WTC11 (cell line): Measurements from ENCODE around the gene ASF1A. TPM values are rescaled to one million over a fixed set of nuclear protein-coding genes. Genes with fewer than 3 reads are reported as not detected.

Experiments used
- ATAC-seq: fragments of 200-7000 bp; cut with Tn5 transposase; 2 replicates; pipeline ENCODE4 v1.10.0; 2021; ENCODE audit warnings: mild to moderate bottlenecking, moderate library complexity
- CTCF ChIA-PET: fragments of 300-600 bp; sonication (Branson Sonifier 250); formaldehyde crosslinking; loops from one replicate; lab custom pipeline; 2021; ENCODE audit warnings: antibody characterized with exemption; lab: Charles Lee
- POLR2A ChIA-PET: fragments of 350-600 bp; sonication (Branson Sonifier 250); formaldehyde crosslinking; loops from one replicate; lab custom pipeline; 2021; ENCODE audit warnings: antibody characterized with exemption; lab: Charles Lee
- DNase-seq: peaks from one replicate; pipeline ENCODE4 v3.0.0; 2021; ENCODE audit warnings: low spot score
- H3K27ac Mint-ChIP-seq: 2 replicates; pipeline ENCODE4 v1.8.0; 2021; ENCODE audit warnings: mixed read lengths
- H3K27me3 Mint-ChIP-seq: 2 replicates; pipeline ENCODE4 v1.8.0; 2021; ENCODE audit warnings: low read depth, mild to moderate bottlenecking, moderate library complexity, mixed read lengths
- H3K36me3 Mint-ChIP-seq: 2 replicates; pipeline ENCODE4 v1.8.0; 2021; ENCODE audit warnings: mixed read lengths
- H3K4me1 Mint-ChIP-seq: 2 replicates; pipeline ENCODE4 v1.8.0; 2022; ENCODE audit warnings: mixed read lengths
- H3K4me3 Mint-ChIP-seq: 2 replicates; pipeline ENCODE4 v1.8.0; 2021; ENCODE audit warnings: mild to moderate bottlenecking, moderate library complexity, mixed read lengths
- H3K9me3 Mint-ChIP-seq: 2 replicates; pipeline ENCODE4 v1.8.0; 2021; ENCODE audit warnings: mixed read lengths
- EMX1 ChIP-seq: fragments of 250-450 bp; sonication (Bioruptor Pico); IDR thresholded peaks from 2 replicates; pipeline ENCODE4 v1.8.0; 2021; ENCODE audit warnings: mild to moderate bottlenecking
- ESRRA ChIP-seq: sonication (generic); formaldehyde crosslinking; IDR thresholded peaks from 2 replicates; pipeline ENCODE4 v1.8.1; 2022; ENCODE audit warnings: mild to moderate bottlenecking, missing genetic modification reagents, borderline replicate concordance
- FOXP1 ChIP-seq: sonication (generic); formaldehyde crosslinking; IDR thresholded peaks from 2 replicates; pipeline ENCODE4 v1.8.0; 2022; ENCODE audit warnings: missing genetic modification reagents, mild to moderate bottlenecking, moderate library complexity, borderline replicate concordance
- GABPB1 ChIP-seq: sonication (generic); formaldehyde crosslinking; IDR thresholded peaks from 2 replicates; pipeline ENCODE4 v1.8.1; 2023; ENCODE audit warnings: mild to moderate bottlenecking, missing genetic modification reagents
- KAT7 ChIP-seq: sonication (generic); formaldehyde crosslinking; IDR thresholded peaks from 2 replicates; pipeline ENCODE4 v1.8.1; 2023; ENCODE audit warnings: missing genetic modification reagents, mild to moderate bottlenecking, borderline replicate concordance
- NR1H2 ChIP-seq: sonication (generic); formaldehyde crosslinking; IDR thresholded peaks from 2 replicates; pipeline ENCODE4 v1.9.0; 2021; ENCODE audit warnings: mild to moderate bottlenecking, moderate library complexity, missing genetic modification reagents
- NR2C2 ChIP-seq: sonication (generic); formaldehyde crosslinking; IDR thresholded peaks from 2 replicates; pipeline ENCODE4 v1.8.0; 2022; ENCODE audit warnings: mild to moderate bottlenecking, missing genetic modification reagents
- RELA ChIP-seq: sonication (generic); formaldehyde crosslinking; IDR thresholded peaks from 2 replicates; pipeline ENCODE4 v1.8.1; 2022; ENCODE audit warnings: missing genetic modification reagents, mild to moderate bottlenecking, borderline replicate concordance
- SMAD4 ChIP-seq: sonication (generic); formaldehyde crosslinking; IDR thresholded peaks from 2 replicates; pipeline ENCODE4 v1.8.0; 2022; ENCODE audit warnings: mild to moderate bottlenecking, missing genetic modification reagents
- TCF7 ChIP-seq: sonication (generic); formaldehyde crosslinking; IDR thresholded peaks from 2 replicates; pipeline ENCODE4 v1.8.0; 2022; ENCODE audit warnings: mild to moderate bottlenecking, low read depth, missing genetic modification reagents, moderate library complexity
- TP53 ChIP-seq: sonication (generic); formaldehyde crosslinking; IDR thresholded peaks from 2 replicates; pipeline ENCODE4 v1.8.1; 2023; ENCODE audit warnings: mild to moderate bottlenecking, missing genetic modification reagents
- ZNF317 ChIP-seq: sonication (generic); formaldehyde crosslinking; IDR thresholded peaks from 2 replicates; pipeline ENCODE4 v1.8.1; 2023; ENCODE audit warnings: low read depth, mild to moderate bottlenecking, moderate library complexity, missing genetic modification reagents, borderline replicate concordance
- ZNF423 ChIP-seq: fragments of 250-450 bp; sonication (Bioruptor Pico); IDR thresholded peaks from 2 replicates; pipeline ENCODE4 v2.1.2; 2022; ENCODE audit warnings: mild to moderate bottlenecking, moderate library complexity
- total RNA-seq: library from RNA; stranded (reverse); gene quantifications from 3 replicates; pipeline ENCODE4 v1.2.3, GENCODE V29; 2021
- TF ChIP-seq, protein P1 (sequence below): sonication (generic); formaldehyde crosslinking; conservative IDR thresholded peaks from 2 replicates; pipeline ENCODE4 v1.8.1; 2023; ENCODE audit warnings: mild to moderate bottlenecking, low read depth, missing genetic modification reagents, moderate library complexity
- TF ChIP-seq, protein P2 (sequence below): sonication (generic); formaldehyde crosslinking; IDR thresholded peaks from 2 replicates; pipeline ENCODE4 v1.8.1; 2022; ENCODE audit warnings: low read depth, missing genetic modification reagents, borderline replicate concordance
- TF ChIP-seq, protein P3 (sequence below): fragments of 200-600 bp; IDR thresholded peaks from 2 replicates; pipeline ENCODE4 v1.8.0; 2022; ENCODE audit warnings: antibody characterized with exemption
- TF ChIP-seq, protein P4 (sequence below): sonication (generic); formaldehyde crosslinking; conservative IDR thresholded peaks from 2 replicates; pipeline ENCODE4 v1.8.1; 2022; ENCODE audit warnings: mild to moderate bottlenecking, missing genetic modification reagents
- TF ChIP-seq, protein P5 (sequence below): sonication (generic); formaldehyde crosslinking; IDR thresholded peaks from 2 replicates; pipeline ENCODE4 v1.8.1; 2022; ENCODE audit warnings: missing genetic modification reagents, borderline replicate concordance

Gene ASF1A
- total RNA-seq, 1 experiment from 2014 or later: 36.7 TPM

DNA sequence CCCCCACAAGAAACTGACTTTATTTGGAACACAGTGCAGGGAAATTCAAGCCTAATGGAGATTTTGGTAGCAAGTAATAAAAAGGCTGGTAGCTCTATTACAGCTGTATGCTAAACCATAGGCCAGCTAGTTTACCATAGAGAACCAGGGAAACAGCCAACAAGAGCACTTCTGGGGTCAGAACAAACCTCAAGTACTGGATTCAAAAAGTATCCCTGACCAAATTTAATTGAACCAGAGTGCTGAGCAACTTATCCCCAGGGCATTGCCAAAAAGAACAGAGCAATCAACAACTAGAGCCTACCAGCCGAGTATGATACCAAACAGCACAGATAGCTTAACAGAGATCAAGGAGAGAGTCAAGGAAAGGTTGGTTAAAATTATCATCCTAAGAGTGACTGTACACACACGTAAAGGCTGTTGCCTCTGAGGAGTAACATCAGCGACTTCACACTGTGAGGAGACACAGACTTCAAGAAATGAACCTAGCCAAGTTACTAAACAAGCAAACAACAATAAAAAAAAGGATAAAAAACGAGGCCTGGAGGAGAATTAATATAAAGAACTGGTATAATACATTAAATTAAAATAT, 11.5 kb upstream of the ASF1A start (continued):
- TF ChIP-seq, protein P1, sequence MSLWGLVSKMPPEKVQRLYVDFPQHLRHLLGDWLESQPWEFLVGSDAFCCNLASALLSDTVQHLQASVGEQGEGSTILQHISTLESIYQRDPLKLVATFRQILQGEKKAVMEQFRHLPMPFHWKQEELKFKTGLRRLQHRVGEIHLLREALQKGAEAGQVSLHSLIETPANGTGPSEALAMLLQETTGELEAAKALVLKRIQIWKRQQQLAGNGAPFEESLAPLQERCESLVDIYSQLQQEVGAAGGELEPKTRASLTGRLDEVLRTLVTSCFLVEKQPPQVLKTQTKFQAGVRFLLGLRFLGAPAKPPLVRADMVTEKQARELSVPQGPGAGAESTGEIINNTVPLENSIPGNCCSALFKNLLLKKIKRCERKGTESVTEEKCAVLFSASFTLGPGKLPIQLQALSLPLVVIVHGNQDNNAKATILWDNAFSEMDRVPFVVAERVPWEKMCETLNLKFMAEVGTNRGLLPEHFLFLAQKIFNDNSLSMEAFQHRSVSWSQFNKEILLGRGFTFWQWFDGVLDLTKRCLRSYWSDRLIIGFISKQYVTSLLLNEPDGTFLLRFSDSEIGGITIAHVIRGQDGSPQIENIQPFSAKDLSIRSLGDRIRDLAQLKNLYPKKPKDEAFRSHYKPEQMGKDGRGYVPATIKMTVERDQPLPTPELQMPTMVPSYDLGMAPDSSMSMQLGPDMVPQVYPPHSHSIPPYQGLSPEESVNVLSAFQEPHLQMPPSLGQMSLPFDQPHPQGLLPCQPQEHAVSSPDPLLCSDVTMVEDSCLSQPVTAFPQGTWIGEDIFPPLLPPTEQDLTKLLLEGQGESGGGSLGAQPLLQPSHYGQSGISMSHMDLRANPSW: no peak

DNA sequence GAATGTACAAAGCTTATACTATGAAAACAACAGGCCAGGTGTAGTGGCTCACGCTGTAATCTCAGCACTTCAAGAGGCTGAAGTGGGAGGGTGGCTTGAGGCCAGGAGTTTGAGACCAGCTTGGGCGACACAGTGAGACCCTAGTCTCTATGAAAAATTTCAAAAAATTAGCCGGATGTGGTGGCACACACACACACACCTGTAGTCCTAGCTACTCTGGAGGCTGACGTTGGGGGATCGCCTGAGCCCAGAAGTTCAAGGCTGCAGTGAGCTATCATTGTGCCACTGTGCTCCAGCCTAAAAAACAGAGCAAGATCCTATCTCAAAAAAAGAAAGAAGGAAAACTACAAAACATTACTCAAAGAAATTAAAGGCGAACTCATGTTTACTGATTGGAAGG, 7.3 kb upstream of the ASF1A start:
- Mint-ChIP-seq H3K27ac (no peak overlapping the region; the same call in 1 of the 2 replicates), H3K4me3 (no peak overlapping the region), H3K4me1 (peaks cover 23% of the 10 kb centered on the region), H3K27me3 (no peaks in the 10 kb centered on the region), H3K36me3 (no peaks in the 10 kb centered on the region), H3K9me3 (no peaks in the 10 kb centered on the region)
- no peak for TF ChIP-seq TP53
- TF ChIP-seq TCF7 (CRISPR knock-in tag): no peak
- TF ChIP-seq, protein P2, sequence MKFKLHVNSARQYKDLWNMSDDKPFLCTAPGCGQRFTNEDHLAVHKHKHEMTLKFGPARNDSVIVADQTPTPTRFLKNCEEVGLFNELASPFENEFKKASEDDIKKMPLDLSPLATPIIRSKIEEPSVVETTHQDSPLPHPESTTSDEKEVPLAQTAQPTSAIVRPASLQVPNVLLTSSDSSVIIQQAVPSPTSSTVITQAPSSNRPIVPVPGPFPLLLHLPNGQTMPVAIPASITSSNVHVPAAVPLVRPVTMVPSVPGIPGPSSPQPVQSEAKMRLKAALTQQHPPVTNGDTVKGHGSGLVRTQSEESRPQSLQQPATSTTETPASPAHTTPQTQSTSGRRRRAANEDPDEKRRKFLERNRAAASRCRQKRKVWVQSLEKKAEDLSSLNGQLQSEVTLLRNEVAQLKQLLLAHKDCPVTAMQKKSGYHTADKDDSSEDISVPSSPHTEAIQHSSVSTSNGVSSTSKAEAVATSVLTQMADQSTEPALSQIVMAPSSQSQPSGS: no peak
- TF ChIP-seq ESRRA (CRISPR knock-in tag): no peak
- no peak for TF ChIP-seq FOXP1 (CRISPR knock-in tag)
- no peak for TF ChIP-seq KAT7 (CRISPR knock-in tag)
- no peak for TF ChIP-seq NR1H2 (CRISPR knock-in tag)
- no peak for TF ChIP-seq GABPB1 (CRISPR knock-in tag)
- no peak for TF ChIP-seq ZNF423 (CRISPR knock-in tag)
- TF ChIP-seq, protein P3, sequence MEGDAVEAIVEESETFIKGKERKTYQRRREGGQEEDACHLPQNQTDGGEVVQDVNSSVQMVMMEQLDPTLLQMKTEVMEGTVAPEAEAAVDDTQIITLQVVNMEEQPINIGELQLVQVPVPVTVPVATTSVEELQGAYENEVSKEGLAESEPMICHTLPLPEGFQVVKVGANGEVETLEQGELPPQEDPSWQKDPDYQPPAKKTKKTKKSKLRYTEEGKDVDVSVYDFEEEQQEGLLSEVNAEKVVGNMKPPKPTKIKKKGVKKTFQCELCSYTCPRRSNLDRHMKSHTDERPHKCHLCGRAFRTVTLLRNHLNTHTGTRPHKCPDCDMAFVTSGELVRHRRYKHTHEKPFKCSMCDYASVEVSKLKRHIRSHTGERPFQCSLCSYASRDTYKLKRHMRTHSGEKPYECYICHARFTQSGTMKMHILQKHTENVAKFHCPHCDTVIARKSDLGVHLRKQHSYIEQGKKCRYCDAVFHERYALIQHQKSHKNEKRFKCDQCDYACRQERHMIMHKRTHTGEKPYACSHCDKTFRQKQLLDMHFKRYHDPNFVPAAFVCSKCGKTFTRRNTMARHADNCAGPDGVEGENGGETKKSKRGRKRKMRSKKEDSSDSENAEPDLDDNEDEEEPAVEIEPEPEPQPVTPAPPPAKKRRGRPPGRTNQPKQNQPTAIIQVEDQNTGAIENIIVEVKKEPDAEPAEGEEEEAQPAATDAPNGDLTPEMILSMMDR: no peak
- no peak for TF ChIP-seq EMX1 (CRISPR knock-in tag)
- TF ChIP-seq, protein P4, sequence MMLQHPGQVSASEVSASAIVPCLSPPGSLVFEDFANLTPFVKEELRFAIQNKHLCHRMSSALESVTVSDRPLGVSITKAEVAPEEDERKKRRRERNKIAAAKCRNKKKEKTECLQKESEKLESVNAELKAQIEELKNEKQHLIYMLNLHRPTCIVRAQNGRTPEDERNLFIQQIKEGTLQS: no peak
- TF ChIP-seq ZNF317 (CRISPR knock-in tag): no peak
- TF ChIP-seq NR2C2 (CRISPR knock-in tag): no peak
- TF ChIP-seq, protein P5, sequence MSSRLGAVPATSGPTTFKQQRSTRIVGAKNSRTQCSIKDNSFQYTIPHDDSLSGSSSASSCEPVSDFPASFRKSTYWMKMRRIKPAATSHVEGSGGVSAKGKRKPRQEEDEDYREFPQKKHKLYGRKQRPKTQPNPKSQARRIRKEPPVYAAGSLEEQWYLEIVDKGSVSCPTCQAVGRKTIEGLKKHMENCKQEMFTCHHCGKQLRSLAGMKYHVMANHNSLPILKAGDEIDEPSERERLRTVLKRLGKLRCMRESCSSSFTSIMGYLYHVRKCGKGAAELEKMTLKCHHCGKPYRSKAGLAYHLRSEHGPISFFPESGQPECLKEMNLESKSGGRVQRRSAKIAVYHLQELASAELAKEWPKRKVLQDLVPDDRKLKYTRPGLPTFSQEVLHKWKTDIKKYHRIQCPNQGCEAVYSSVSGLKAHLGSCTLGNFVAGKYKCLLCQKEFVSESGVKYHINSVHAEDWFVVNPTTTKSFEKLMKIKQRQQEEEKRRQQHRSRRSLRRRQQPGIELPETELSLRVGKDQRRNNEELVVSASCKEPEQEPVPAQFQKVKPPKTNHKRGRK (CRISPR knock-in tag): no peak
- TF ChIP-seq RELA (CRISPR knock-in tag): no peak
- TF ChIP-seq SMAD4: no peak
- POLR2A ChIA-PET: interaction anchor here (0.5 to 0.8 kb wide), 2 partner anchors 95 to 130 kb away, joined by 3 to 4 read pairs; no protein-coding TSS in a partner anchor
- ATAC-seq (no peak), DNase-seq (no peak)
- CTCF ChIA-PET: no interaction called here
